ENCODE measurements around the gene PDS5A. TPM values are rescaled to one million over a fixed set of nuclear protein-coding genes. Genes with fewer than 3 reads are reported as not detected.
A peak's percentile ranks its signal among the peaks of the same experiment; 100 is the strongest.

Gene PDS5A
- total RNA-seq, 1 donor from 2014 or later: 82.1 TPM

- no peak for TF ChIP-seq CTCF (conservative IDR thresholded peaks at IDR 0.05)
- Mint-ChIP-seq H3K27me3 (ENCODE audit: low read depth) (no peaks in the 10 kb centered on the region), H3K4me3 (no peak overlapping the region), H3K27ac (ENCODE audit: unreplicated experiment) (no peak overlapping the region), H3K4me1 (peaks cover 9% of the 10 kb centered on the region), H3K36me3 (ENCODE audit: low read depth) (peaks cover 12% of the 10 kb centered on the region), H3K9me3 (no peaks in the 10 kb centered on the region)
- no peak for DNase-seq (ENCODE audit: low read depth, low spot score)
Measured at GRCh38 chr4:39865280-39865679, 112.4 kb downstream of the PDS5A start.

GRCh38 chr4:39864391-39864790 is 113.3 kb downstream of the PDS5A start:
- Mint-ChIP-seq H3K36me3 (ENCODE audit: low read depth) (peaks cover 18% of the 10 kb centered on the region), H3K4me1 (peaks cover 9% of the 10 kb centered on the region), H3K9me3 (no peaks in the 10 kb centered on the region), H3K27me3 (ENCODE audit: low read depth) (no peaks in the 10 kb centered on the region), H3K27ac (ENCODE audit: unreplicated experiment) (peak overlapping the region; percentile 43), H3K4me3 (no peak overlapping the region)
- DNase-seq (ENCODE audit: low read depth, low spot score): no peak
- TF ChIP-seq CTCF (conservative IDR thresholded peaks at IDR 0.05): no peak

DNA sequence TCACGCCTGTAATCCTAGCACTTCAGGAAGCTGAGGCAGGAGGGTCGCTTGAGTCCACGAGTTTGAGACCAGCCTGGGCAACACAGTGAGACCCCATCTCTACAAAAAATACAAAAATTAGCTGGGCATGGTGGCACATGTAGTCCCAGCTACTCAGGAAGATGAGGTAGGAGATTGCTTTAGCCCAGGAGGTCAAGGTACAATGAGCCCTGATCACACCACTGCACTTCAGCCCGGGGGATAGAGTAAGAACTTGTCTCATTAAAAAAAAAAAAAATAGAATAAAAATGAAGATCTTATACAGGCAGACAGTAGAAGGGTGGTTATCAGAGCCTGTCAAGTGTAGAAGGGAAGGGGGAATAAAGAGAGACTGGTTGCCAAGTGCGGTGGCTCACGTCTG is 116.9 kb downstream of the PDS5A start:
- Mint-ChIP-seq H3K9me3 (peaks cover 4% of the 10 kb centered on the region), H3K4me1 (peaks cover 9% of the 10 kb centered on the region), H3K4me3 (no peak overlapping the region), H3K36me3 (ENCODE audit: low read depth) (peaks cover 30% of the 10 kb centered on the region), H3K27me3 (ENCODE audit: low read depth) (no peaks in the 10 kb centered on the region), H3K27ac (ENCODE audit: unreplicated experiment) (no peak overlapping the region)
- no peak for DNase-seq (ENCODE audit: low read depth, low spot score)
- no peak for TF ChIP-seq CTCF (conservative IDR thresholded peaks at IDR 0.05)

- TF ChIP-seq CTCF (conservative IDR thresholded peaks at IDR 0.05): no peak
- no peak overlapping the region for H3K4me3 Mint-ChIP-seq
- peaks cover 38% of the 10 kb centered on the region for H3K36me3 Mint-ChIP-seq (ENCODE audit: low read depth)
- no peaks in the 10 kb centered on the region for H3K4me1 Mint-ChIP-seq
- H3K27ac Mint-ChIP-seq (ENCODE audit: unreplicated experiment): no peak overlapping the region
- no peak for DNase-seq (ENCODE audit: low read depth, low spot score)
- peaks cover 5% of the 10 kb centered on the region for H3K9me3 Mint-ChIP-seq
- H3K27me3 Mint-ChIP-seq (ENCODE audit: low read depth): no peaks in the 10 kb centered on the region
Measured at GRCh38 chr4:39855909-39856512, 121.7 kb downstream of the PDS5A start.

- no peaks in the 10 kb centered on the region for H3K4me1 Mint-ChIP-seq
Measured at GRCh38 chr4:39852636-39853035, 125.1 kb downstream of the PDS5A start.

More at GRCh38 chr4:39852636-39853035, 125.1 kb downstream of the PDS5A start:
- H3K27me3 Mint-ChIP-seq (ENCODE audit: low read depth): no peaks in the 10 kb centered on the region
- TF ChIP-seq CTCF (conservative IDR thresholded peaks at IDR 0.05): no peak
- no peak for DNase-seq (ENCODE audit: low read depth, low spot score)
- no peak overlapping the region for H3K4me3 Mint-ChIP-seq
- no peak overlapping the region for H3K27ac Mint-ChIP-seq (ENCODE audit: unreplicated experiment)
- H3K36me3 Mint-ChIP-seq (ENCODE audit: low read depth): peaks cover 21% of the 10 kb centered on the region
- H3K9me3 Mint-ChIP-seq: peaks cover 5% of the 10 kb centered on the region
